ENCODE measurements around the gene ASTN2.

DNA sequence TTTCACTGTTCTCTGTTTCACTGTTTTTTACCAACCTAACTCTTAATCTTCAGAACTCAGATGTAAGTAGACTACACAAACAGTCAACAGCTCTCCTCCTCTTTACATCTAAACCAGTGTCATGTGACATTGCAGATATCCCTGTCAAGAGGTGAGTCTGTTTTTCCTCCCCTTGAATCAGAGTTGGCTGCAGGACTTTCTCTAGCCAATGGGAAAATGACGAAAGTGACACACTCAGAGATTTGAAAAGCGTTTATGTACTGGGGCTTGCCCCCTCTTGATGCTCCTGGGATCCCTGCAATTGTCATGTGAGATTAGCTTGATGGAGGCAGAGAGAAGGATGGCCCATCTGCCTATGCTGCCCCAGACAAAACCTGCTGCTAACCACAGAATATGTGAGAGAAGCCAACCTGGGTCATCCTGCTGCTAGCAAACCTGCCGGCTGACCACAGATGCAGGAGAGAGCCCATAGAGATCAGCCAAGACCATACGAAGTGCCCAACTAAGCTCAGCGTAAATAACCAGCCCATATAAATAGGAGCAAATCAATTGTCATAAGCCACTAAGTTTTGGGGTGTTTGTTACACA is 111.1 kb downstream of the ASTN2 start:
- TF ChIP-seq EZH2 (IDR thresholded peaks at IDR 0.05; ENCODE audit: low read depth, unreplicated experiment) (no peak), CREB1 (CRISPR knock-in tag; IDR thresholded peaks at IDR 0.05; ENCODE audit: low read depth) (no peak), STAT1 (IDR thresholded peaks at IDR 0.05; ENCODE audit: unreplicated experiment) (no peak), POLR2AphosphoS5 (IDR thresholded peaks at IDR 0.05; ENCODE audit: low read depth) (no peak), JUNB (IDR thresholded peaks at IDR 0.05; ENCODE audit: unreplicated experiment) (no peak), EZH2phosphoT487 (IDR thresholded peaks at IDR 0.05; ENCODE audit: unreplicated experiment) (no peak), ZNF114 (CRISPR knock-in tag; IDR thresholded peaks at IDR 0.05) (no peak)
- TF ChIP-seq, protein P1, sequence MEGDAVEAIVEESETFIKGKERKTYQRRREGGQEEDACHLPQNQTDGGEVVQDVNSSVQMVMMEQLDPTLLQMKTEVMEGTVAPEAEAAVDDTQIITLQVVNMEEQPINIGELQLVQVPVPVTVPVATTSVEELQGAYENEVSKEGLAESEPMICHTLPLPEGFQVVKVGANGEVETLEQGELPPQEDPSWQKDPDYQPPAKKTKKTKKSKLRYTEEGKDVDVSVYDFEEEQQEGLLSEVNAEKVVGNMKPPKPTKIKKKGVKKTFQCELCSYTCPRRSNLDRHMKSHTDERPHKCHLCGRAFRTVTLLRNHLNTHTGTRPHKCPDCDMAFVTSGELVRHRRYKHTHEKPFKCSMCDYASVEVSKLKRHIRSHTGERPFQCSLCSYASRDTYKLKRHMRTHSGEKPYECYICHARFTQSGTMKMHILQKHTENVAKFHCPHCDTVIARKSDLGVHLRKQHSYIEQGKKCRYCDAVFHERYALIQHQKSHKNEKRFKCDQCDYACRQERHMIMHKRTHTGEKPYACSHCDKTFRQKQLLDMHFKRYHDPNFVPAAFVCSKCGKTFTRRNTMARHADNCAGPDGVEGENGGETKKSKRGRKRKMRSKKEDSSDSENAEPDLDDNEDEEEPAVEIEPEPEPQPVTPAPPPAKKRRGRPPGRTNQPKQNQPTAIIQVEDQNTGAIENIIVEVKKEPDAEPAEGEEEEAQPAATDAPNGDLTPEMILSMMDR (conservative IDR thresholded peaks at IDR 0.05; ENCODE audit: low read depth in 2 of 2): no peak
- TF ChIP-seq, protein P2, sequence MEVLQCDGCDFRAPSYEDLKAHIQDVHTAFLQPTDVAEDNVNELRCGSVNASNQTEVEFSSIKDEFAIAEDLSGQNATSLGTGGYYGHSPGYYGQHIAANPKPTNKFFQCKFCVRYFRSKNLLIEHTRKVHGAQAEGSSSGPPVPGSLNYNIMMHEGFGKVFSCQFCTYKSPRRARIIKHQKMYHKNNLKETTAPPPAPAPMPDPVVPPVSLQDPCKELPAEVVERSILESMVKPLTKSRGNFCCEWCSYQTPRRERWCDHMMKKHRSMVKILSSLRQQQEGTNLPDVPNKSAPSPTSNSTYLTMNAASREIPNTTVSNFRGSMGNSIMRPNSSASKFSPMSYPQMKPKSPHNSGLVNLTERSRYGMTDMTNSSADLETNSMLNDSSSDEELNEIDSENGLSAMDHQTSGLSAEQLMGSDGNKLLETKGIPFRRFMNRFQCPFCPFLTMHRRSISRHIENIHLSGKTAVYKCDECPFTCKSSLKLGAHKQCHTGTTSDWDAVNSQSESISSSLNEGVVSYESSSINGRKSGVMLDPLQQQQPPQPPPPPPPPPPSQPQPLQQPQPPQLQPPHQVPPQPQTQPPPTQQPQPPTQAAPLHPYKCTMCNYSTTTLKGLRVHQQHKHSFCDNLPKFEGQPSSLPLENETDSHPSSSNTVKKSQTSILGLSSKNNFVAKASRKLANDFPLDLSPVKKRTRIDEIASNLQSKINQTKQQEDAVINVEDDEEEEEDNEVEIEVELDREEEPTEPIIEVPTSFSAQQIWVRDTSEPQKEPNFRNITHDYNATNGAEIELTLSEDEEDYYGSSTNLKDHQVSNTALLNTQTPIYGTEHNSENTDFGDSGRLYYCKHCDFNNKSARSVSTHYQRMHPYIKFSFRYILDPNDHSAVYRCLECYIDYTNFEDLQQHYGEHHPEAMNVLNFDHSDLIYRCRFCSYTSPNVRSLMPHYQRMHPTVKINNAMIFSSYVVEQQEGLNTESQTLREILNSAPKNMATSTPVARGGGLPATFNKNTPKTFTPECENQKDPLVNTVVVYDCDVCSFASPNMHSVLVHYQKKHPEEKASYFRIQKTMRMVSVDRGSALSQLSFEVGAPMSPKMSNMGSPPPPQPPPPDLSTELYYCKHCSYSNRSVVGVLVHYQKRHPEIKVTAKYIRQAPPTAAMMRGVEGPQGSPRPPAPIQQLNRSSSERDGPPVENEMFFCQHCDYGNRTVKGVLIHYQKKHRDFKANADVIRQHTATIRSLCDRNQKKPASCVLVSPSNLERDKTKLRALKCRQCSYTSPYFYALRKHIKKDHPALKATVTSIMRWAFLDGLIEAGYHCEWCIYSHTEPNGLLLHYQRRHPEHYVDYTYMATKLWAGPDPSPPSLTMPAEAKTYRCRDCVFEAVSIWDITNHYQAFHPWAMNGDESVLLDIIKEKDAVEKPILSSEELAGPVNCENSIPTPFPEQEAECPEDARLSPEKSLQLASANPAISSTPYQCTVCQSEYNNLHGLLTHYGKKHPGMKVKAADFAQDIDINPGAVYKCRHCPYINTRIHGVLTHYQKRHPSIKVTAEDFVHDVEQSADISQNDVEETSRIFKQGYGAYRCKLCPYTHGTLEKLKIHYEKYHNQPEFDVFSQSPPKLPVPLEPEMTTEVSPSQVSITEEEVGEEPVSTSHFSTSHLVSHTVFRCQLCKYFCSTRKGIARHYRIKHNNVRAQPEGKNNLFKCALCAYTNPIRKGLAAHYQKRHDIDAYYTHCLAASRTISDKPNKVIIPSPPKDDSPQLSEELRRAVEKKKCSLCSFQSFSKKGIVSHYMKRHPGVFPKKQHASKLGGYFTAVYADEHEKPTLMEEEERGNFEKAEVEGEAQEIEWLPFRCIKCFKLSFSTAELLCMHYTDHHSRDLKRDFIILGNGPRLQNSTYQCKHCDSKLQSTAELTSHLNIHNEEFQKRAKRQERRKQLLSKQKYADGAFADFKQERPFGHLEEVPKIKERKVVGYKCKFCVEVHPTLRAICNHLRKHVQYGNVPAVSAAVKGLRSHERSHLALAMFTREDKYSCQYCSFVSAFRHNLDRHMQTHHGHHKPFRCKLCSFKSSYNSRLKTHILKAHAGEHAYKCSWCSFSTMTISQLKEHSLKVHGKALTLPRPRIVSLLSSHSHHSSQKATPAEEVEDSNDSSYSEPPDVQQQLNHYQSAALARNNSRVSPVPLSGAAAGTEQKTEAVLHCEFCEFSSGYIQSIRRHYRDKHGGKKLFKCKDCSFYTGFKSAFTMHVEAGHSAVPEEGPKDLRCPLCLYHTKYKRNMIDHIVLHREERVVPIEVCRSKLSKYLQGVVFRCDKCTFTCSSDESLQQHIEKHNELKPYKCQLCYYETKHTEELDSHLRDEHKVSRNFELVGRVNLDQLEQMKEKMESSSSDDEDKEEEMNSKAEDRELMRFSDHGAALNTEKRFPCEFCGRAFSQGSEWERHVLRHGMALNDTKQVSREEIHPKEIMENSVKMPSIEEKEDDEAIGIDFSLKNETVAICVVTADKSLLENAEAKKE (CRISPR knock-in tag; IDR thresholded peaks at IDR 0.05): no peak
- TF ChIP-seq, protein P3, sequence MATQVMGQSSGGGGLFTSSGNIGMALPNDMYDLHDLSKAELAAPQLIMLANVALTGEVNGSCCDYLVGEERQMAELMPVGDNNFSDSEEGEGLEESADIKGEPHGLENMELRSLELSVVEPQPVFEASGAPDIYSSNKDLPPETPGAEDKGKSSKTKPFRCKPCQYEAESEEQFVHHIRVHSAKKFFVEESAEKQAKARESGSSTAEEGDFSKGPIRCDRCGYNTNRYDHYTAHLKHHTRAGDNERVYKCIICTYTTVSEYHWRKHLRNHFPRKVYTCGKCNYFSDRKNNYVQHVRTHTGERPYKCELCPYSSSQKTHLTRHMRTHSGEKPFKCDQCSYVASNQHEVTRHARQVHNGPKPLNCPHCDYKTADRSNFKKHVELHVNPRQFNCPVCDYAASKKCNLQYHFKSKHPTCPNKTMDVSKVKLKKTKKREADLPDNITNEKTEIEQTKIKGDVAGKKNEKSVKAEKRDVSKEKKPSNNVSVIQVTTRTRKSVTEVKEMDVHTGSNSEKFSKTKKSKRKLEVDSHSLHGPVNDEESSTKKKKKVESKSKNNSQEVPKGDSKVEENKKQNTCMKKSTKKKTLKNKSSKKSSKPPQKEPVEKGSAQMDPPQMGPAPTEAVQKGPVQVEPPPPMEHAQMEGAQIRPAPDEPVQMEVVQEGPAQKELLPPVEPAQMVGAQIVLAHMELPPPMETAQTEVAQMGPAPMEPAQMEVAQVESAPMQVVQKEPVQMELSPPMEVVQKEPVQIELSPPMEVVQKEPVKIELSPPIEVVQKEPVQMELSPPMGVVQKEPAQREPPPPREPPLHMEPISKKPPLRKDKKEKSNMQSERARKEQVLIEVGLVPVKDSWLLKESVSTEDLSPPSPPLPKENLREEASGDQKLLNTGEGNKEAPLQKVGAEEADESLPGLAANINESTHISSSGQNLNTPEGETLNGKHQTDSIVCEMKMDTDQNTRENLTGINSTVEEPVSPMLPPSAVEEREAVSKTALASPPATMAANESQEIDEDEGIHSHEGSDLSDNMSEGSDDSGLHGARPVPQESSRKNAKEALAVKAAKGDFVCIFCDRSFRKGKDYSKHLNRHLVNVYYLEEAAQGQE (IDR thresholded peaks at IDR 0.05; ENCODE audit: unreplicated experiment): no peak
- TF ChIP-seq, protein P4, sequence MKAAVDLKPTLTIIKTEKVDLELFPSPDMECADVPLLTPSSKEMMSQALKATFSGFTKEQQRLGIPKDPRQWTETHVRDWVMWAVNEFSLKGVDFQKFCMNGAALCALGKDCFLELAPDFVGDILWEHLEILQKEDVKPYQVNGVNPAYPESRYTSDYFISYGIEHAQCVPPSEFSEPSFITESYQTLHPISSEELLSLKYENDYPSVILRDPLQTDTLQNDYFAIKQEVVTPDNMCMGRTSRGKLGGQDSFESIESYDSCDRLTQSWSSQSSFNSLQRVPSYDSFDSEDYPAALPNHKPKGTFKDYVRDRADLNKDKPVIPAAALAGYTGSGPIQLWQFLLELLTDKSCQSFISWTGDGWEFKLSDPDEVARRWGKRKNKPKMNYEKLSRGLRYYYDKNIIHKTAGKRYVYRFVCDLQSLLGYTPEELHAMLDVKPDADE (IDR thresholded peaks at IDR 0.05): no peak

Data from GM23338 (cell line).